Measurements from ENCODE around the gene STK39.
A peak's percentile ranks its signal among the peaks of the same experiment; 100 is the strongest.
"Not testable (repeated sequence)": the region's sequence is repeated elsewhere in the genome, so short reads cannot be mapped to it uniquely, and the experiment has no call there.

Gene STK39

GRCh38 chr2:168130346-168130745 is 117.0 kb downstream of the STK39 start:
- DNase-seq: no peak

GRCh38 chr2:168127371-168127770 is 120.0 kb downstream of the STK39 start:
- no peak for DNase-seq

- DNase-seq: not testable (repeated sequence)
Observed at GRCh38 chr2:168122210-168122609, 125.2 kb downstream of the STK39 start.

- DNase-seq: no peak
Observed at GRCh38 chr2:168120730-168121129, 126.7 kb downstream of the STK39 start.

GRCh38 chr2:168120310-168120709 is 127.1 kb downstream of the STK39 start:
- DNase-seq: no peak

- peak; percentile 4 for DNase-seq
Observed at GRCh38 chr2:168119515-168120141, 127.8 kb downstream of the STK39 start.

- peak; percentile 43 for DNase-seq
Observed at GRCh38 chr2:168118733-168119514, 128.5 kb downstream of the STK39 start.

- DNase-seq: no peak
Observed at GRCh38 chr2:168116448-168116847, 130.9 kb downstream of the STK39 start.

- DNase-seq: no peak
Observed at GRCh38 chr2:168114619-168115018, 132.8 kb downstream of the STK39 start.

GRCh38 chr2:168114040-168114439 is 133.4 kb downstream of the STK39 start:
- DNase-seq: no peak

- DNase-seq: no peak
Observed at GRCh38 chr2:168107322-168107721, 140.1 kb downstream of the STK39 start.

- DNase-seq: no peak
Observed at GRCh38 chr2:168105127-168105683, 142.2 kb downstream of the STK39 start.

GRCh38 chr2:168097431-168097830 is 150.0 kb downstream of the STK39 start:
- DNase-seq: no peak

- no peak for DNase-seq
Observed at GRCh38 chr2:168096158-168096557, 151.2 kb downstream of the STK39 start.

- DNase-seq: no peak
Observed at GRCh38 chr2:168091986-168092385, 155.4 kb downstream of the STK39 start.

GRCh38 chr2:168090366-168091135 is 156.8 kb downstream of the STK39 start:
- DNase-seq: no peak

- no peak for DNase-seq
Observed at GRCh38 chr2:168089200-168089599, 158.2 kb downstream of the STK39 start.

GRCh38 chr2:168087401-168087800 is 160.0 kb downstream of the STK39 start:
- DNase-seq: no peak

GRCh38 chr2:168086851-168087250 is 160.5 kb downstream of the STK39 start:
- no peak for DNase-seq

- DNase-seq: no peak
Observed at GRCh38 chr2:168085801-168086361, 161.5 kb downstream of the STK39 start.

- no peak for DNase-seq
Observed at GRCh38 chr2:168084288-168084687, 163.1 kb downstream of the STK39 start.

GRCh38 chr2:168081452-168081851 is 165.9 kb downstream of the STK39 start:
- DNase-seq: not testable (repeated sequence)

- no peak for DNase-seq
Observed at GRCh38 chr2:168079236-168079635, 168.2 kb downstream of the STK39 start.
